K562 treated with DMSO at 1 percent for 12 hours (cell line): Measurements from ENCODE around the gene WDR91. TPM values are rescaled to one million over a fixed set of nuclear protein-coding genes. Genes with fewer than 3 reads are reported as not detected.

Experiments used
- total RNA-seq: library from RNA; unstranded; fragments of 300-600 nt; gene quantifications from 2 replicates; pipeline ENCODE4 v1.2.3, GENCODE V29; 2022; ENCODE audit not compliant: insufficient read depth

The WDR91 gene
- 6.2 and 11.0 TPM in 2 replicates for total RNA-seq

DNA sequence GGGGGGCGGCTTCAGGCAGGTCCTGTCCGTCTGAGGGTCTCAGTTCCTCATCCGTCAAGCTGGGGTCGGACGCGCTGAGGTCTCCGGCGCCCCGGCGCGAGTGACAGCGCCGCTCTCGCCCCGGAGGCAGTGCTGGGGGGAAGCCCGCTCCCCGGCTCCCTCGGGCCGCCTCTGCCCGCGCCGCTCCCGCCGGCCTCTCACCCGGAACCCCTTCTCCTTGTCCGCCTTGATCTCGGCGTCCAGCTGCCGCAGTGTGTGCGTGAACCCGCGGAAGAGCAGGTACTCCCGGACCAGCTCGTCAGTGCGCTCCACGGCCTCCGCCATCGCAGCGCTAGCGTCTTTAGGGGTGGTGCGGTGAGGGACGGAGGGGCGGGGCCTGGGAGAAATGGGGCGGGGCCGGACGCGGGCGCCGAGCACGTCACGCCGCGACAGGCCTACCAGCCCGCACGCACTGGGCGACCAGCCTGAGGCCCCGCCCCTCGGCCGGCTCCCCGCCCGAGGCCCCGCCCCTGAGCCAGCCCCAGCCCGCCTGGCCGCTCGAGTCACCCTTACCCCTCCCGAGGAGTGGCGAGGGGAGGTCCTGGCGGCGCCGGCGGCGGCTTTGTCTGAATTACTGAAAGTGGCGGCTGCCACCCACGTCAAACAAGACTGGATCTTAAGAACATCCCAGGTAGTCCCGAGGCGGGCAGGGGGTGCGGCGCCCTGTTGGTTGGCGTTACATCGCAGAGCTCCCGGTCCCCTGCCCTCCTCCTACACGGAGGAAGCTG lies at the start of gene WDR91:
TSS of gene WDR91 (minus strand) at position 348 of the 767 bp plus-strand sequence. CDS start at position 324, 24 bp downstream.

DNA sequence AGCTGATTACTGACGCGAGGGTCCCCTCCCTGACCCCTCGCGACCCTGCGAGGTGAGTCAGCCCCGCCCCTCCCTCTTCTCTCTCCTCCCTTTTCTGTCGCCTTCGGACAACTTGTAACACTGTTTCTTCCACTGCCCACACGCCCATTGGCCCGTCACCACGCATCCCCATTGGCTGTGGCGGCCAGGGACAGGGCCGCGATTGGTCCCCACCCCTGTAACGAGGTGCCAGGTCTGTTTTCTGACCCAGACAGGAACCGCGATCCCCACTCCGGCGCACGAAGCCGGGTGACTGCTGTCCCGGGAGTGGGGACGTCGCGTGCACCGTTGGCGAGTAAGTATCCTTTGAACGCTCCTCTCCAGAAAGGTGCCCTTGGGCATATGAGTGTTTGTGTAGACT lies 22.2 kb upstream of the WDR91 start, which contains the start of gene STRA8:
TSS of gene STRA8 (plus strand) at position 269 of the 400 bp plus-strand sequence. CDS start 6,687 bp downstream, outside the sequence.

DNA sequence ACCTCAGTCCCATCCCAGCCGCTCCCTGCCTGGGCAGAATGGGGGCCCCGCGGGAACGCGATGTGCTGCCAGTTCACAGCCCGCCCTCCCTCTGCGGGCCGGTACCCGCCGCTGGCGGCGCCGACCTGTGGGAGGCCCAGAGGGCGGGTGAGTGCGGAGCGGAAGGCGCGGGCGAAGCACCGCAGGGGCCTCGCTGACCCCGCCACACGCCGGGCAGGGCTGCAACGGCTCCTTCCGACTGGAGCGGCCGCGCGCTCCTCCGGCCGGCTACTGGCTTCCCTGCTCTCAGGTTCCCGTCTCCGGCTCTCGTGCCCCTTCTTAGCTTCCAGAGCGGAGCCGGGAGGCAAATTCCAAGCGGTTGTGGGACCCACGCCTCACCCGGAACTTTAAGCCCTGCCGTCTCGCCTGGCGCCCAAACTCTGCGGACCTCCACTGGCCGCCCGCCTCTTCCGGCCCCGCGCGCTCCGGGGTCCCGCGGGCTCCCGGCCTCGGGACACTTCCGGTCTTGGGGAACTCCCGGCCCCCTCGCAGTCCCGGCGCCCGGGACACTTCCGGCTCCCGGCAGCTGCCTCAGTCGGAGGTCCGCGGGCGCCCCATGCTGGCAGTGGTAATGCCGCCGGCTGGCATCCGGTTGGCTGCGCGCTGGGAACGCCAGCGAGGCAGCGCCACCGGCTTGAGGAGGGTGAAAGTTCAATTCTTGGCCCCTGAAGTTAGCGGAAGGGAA lies 40.9 kb downstream of the WDR91 start, which contains the start of gene CYREN:
TSS of gene CYREN (minus strand) at position 434 of the 724 bp plus-strand sequence. CDS start 1,785 bp downstream, outside the sequence.

GRCh38 chr7:135147899-135148721 lies 63.2 kb downstream of the WDR91 start, which contains the start of gene TMEM140:
Gene TMEM140, plus strand, starts transcription at chr7:135148072. Its CDS starts 16,370 bp downstream, at chr7:135164442.

Other genes with a start within 250 kb of the WDR91 start
- gene AGBL3, start 225.0 kb downstream of the WDR91 start, total RNA-seq: 0.33 and 0.69 TPM in 2 replicates
- 6.8 and 32.1 TPM in 2 replicates for gene TMEM140, start 63.5 kb downstream of the WDR91 start, total RNA-seq
- 61.6 and 97.9 TPM in 2 replicates for gene CYREN, start 40.8 kb downstream of the WDR91 start, total RNA-seq
- gene STRA8, start 22.3 kb upstream of the WDR91 start, total RNA-seq: not detected in 2 replicates